Common myeloid progenitor, CD34-positive (primary cell): ENCODE data around the gene KCNN1.
A peak's percentile ranks its signal among the peaks of the same experiment; 100 is the strongest.

Experiments
- CTCF ChIA-PET: fragments of 350-600 bp; sonication (Branson Sonifier 250); formaldehyde crosslinking; loops from one replicate; lab custom pipeline; 2021; ENCODE audit warnings: antibody characterized with exemption; lab: Charles Lee
- POLR2A ChIA-PET: fragments of 350-600 bp; sonication (Branson Sonifier 250); formaldehyde crosslinking; loops from one replicate; lab custom pipeline; 2021; ENCODE audit warnings: antibody characterized with exemption; lab: Charles Lee
- DNase-seq, 3 donors: peaks; one replicate each; pipeline versions ENCODE4 v3.0.0 to v3.0.0-alpha.2; 2013
- H3K27ac ChIP-seq, 2 experiments: 1 replicate in 1 of 2; 2 replicates in 1 of 2; pipeline ENCODE4 v1.7.0; 2013; ENCODE audit warnings: inconsistent platforms in 2 of 2, low read length in 2 of 2, mild to moderate bottlenecking in 2 of 2, low read depth in 1 of 2, moderate library complexity in 1 of 2; ENCODE audit not compliant: severe bottlenecking in 2 of 2, insufficient read depth in 1 of 2, poor library complexity in 1 of 2
- H3K27me3 ChIP-seq, 5 experiments: replicated peaks in 2 of 5; 1 replicate in 3 of 5; 2 replicates in 2 of 5; pipeline versions ENCODE4 v1.6.1 to v1.7.0; 2013; ENCODE audit warnings: low read length in 4 of 5, mild to moderate bottlenecking in 2 of 5, moderate library complexity in 2 of 5, inconsistent platforms in 1 of 5; ENCODE audit not compliant: insufficient read depth in 5 of 5, control insufficient read depth in 4 of 5
- H3K36me3 ChIP-seq, 4 experiments: 1 replicate in 2 of 4; 2 replicates in 2 of 4; pipeline versions ENCODE4 v1.6.1 to v1.7.0; 2013; ENCODE audit warnings: low read length in 3 of 4, control low read depth in 1 of 4, mild to moderate bottlenecking in 1 of 4; ENCODE audit not compliant: control insufficient read depth in 4 of 4, insufficient read depth in 4 of 4
- H3K4me1 ChIP-seq, 4 experiments: 1 replicate in 3 of 4; 2 replicates in 1 of 4; pipeline versions ENCODE4 v1.6.1 to v1.7.1; 2013; ENCODE audit warnings: low read length in 3 of 4, mild to moderate bottlenecking in 3 of 4, control low read depth in 1 of 4, inconsistent platforms in 1 of 4, moderate library complexity in 1 of 4; ENCODE audit not compliant: control insufficient read depth in 4 of 4, insufficient read depth in 4 of 4; ENCODE audit errors: control extremely low read depth in 1 of 4
- H3K4me3 ChIP-seq, 7 experiments: 1 replicate in 4 of 7; 2 replicates in 3 of 7; pipeline versions ENCODE4 v1.5.1 to v1.7.0; 2013; ENCODE audit warnings: mild to moderate bottlenecking in 7 of 7, low read length in 6 of 7, moderate library complexity in 6 of 7, inconsistent platforms in 2 of 7, low read depth in 2 of 7, control low read depth in 1 of 7; ENCODE audit not compliant: insufficient read depth in 4 of 7, control insufficient read depth in 1 of 7; ENCODE audit errors: extremely low read depth in 1 of 7
- H3K9me3 ChIP-seq, 5 experiments: 1 replicate in 4 of 5; 2 replicates in 1 of 5; pipeline versions ENCODE4 v1.6.1 to v1.7.1; 2013; ENCODE audit warnings: low read length in 4 of 5, mild to moderate bottlenecking in 2 of 5, inconsistent platforms in 1 of 5, low read depth in 1 of 5, moderate library complexity in 1 of 5; ENCODE audit not compliant: control insufficient read depth in 4 of 5, insufficient read depth in 2 of 5; ENCODE audit errors: control extremely low read depth in 1 of 5
- WGBS: methylation state at CpG from one replicate; pipeline ENCODE4 v1.1.5; 2013; ENCODE audit not compliant: insufficient coverage; 5-methylcytosine and 5-hydroxymethylcytosine counted together

Gene KCNN1

DNA sequence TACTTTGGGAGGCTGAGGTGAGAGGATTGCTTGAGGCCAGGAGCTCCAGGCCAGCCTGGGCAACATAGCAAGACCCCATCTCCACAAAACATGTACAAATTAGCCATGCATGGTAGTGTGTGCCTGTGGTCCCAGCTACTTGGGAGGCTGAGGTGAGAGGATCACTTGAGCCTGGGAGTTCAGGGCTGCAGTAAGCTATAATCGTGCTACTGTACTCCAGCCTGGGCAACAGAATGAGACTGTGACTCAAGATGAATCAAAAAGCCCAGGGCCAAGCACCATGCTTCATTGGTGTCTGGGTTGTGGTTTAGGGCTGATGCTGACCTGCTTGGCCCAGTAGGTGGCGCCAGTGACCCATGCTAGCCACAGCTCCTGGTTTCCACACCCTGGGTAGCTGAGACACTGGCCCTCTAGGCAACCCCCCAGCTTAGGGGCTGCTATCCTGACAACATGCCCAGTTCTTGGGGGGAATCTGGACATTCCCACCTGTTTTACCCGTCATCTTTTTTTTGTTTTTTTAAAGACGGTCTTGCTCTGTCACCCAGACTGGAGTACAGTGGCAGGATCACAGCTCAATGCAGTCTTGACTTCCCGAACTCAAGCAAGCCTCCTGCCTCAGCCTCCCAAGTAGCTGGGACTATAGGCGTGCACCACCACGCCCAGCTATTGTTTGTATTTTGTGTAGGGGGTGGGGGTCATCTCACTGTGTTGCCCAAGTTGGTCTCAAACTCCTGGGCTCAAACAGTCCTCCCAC is 28.6 kb upstream of the KCNN1 start:
- CTCF ChIA-PET = interaction anchor here (0.6 to 9.6 kb wide), 23 partner anchors 8 to 538 kb away, joined by 3 to 209 read pairs (median 4); partner anchors contain the start of genes ARRDC2 and RPL18A
- Histone ChIP-seq H3K36me3 (peaks cover 0 to 36% (median 13%) of the 10 kb centered on the region in 4 experiments), H3K27ac (no peak overlapping the region), H3K4me3 (no peak overlapping the region), H3K27me3 (no peaks in the 10 kb centered on the region), H3K9me3 (no peaks in the 10 kb centered on the region), H3K4me1 (peaks cover 2 to 7% (median 6%) of the 10 kb centered on the region in 4 experiments)
- 50% methylated on average over 5 of the region's 7 CpGs for WGBS
- peak; percentile 70 to 87 (median 78) for DNase-seq
- POLR2A ChIA-PET = interaction anchor here (0.7 kb wide), 1 partner anchor 62 kb away, joined by 3 read pairs; no protein-coding TSS in a partner anchor

DNA sequence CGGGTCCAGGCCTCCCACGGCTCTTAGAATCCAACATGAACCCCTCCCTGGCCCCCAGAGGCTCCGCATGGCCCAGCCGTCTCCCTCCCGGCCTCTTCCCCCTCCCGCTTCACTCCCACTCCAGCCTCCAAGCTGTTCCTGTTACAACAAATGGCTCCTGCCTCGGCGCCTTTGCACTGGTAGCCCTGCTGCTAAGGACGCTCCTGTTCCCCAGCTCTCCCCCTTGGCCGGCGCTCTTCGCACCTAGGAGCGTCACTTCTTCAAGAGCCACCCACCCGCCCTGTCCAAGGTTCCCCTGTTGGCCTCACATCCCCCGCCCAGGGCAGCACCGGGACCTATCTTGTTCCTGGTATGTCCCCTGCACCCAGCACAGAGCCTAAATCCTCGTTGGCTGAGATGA is 24.7 kb upstream of the KCNN1 start:
- no peak for DNase-seq
- POLR2A ChIA-PET = no interaction called here
- Histone ChIP-seq H3K27me3 (no peaks in the 10 kb centered on the region), H3K4me1 (peaks cover 0 to 6% (median 4%) of the 10 kb centered on the region in 4 experiments), H3K27ac (no peak overlapping the region), H3K4me3 (no peak overlapping the region), H3K9me3 (no peaks in the 10 kb centered on the region), H3K36me3 (peaks cover 0 to 33% (median 21%) of the 10 kb centered on the region in 4 experiments)
- CTCF ChIA-PET = interaction anchor here (1.7 to 7.5 kb wide), 3 partner anchors 9 to 59 kb away, joined by 6 to 86 read pairs (median 35); partner anchors contain the start of gene CCDC124
- 97% methylated on average over 15 of the region's 17 CpGs for WGBS

DNA sequence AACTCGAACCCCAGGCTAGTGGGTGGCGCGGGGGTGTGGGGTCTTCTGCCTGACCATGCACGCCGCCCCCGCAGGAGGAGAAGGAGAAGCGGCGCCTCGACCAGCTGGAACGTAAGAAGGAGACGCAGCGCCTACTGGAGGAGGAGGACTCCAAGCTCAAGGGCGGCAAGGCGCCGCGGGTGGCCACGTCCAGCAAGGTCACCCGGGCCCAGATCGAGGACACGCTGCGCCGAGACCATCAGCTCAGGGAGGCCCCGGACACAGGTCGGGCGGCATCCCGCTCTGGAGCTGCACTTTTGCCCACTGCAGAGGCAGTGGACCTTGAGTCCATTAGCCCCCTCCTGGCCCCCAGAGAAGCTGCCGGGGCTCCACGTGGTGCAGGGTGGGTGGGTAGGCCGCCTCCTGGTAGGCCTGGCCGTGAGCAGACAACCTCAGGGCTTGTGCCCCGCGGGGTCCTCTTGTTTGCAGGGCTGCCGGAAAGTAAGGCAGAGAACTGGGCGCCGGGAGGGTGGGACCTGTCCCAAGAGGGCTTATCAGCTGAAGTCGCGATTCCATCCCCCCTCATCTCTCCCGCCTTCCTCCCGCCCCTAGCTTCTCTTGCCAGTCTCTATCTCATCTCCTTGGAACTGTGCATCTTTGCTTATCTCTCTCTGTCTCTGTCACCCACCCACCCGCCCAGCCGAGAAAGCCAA is 24.2 kb upstream of the KCNN1 start:
- no peak for DNase-seq
- WGBS = 98% methylated on average over 24 of the region's 41 CpGs
- Histone ChIP-seq H3K27ac (no peak overlapping the region), H3K4me1 (peaks cover 0 to 10% (median 8%) of the 10 kb centered on the region in 4 experiments), H3K27me3 (no peaks in the 10 kb centered on the region), H3K4me3 (no peak overlapping the region), H3K9me3 (no peaks in the 10 kb centered on the region), H3K36me3 (peaks cover 0 to 32% (median 19%) of the 10 kb centered on the region in 4 experiments)
- CTCF ChIA-PET = interaction anchor here (1.7 to 7.5 kb wide), 4 partner anchors 9 to 58 kb away, joined by 5 to 86 read pairs (median 20); partner anchors contain the start of gene CCDC124
- POLR2A ChIA-PET = interaction anchor here (0.5 kb wide), 1 partner anchor 57 kb away, joined by 3 read pairs; no protein-coding TSS in a partner anchor

DNA sequence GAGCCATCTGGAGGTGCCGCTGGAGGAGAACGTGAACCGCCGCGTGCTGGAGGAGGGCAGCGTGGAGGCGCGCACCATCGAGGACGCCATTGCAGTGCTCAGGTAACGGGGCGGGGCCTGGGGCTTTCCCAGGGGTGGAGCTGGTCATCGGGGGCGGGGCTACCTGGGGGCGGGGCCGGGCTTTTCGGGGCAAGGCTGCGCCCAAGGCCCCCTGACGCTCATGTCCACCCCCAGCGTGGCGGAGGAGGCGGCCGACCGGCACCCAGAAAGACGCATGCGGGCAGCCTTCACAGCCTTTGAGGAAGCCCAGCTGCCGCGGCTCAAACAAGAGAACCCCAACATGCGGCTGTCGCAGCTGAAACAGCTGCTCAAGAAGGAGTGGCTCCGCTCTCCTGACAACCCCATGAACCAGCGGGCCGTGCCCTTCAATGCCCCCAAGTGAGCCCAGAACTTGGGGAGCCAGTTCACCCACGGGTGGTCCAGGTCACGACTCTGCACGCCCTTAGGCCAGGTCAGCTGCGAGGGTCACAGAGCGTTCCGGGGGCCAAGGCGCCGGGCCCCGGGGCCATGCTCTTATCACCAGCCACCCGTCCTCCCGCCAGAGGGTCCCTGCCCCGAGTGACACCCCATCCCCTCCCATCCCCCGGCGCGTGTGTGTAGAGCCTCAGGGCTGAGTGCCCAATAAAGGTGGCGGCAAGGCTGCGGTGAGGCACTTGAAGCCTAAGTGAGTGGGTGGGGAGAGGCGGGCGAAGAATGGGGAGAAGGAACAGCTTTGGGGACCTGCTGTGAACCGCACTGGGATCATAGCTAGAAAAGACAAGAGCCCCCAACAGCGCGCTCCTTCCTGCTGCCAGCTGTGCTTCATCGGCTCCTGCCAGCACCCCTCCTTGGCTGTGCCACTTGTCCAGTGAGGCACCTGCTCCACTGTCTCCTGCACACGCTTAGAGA is 23.4 kb upstream of the KCNN1 start:
- H3K9me3 ChIP-seq = no peaks in the 10 kb centered on the region
- H3K4me1 ChIP-seq = peaks cover 0 to 12% (median 10%) of the 10 kb centered on the region in 4 experiments
- H3K4me3 ChIP-seq = no peak overlapping the region
- DNase-seq = no peak
- H3K27ac ChIP-seq = no peak overlapping the region
- CTCF ChIA-PET = interaction anchor here (1.7 to 7.5 kb wide), 4 partner anchors 10 to 58 kb away, joined by 5 to 86 read pairs (median 20); partner anchors contain the start of gene CCDC124
- POLR2A ChIA-PET = interaction anchor here (0.5 kb wide), 1 partner anchor 56 kb away, joined by 3 read pairs; no protein-coding TSS in a partner anchor
- peaks cover 0 to under 1% (median 0%) of the 10 kb centered on the region in 5 experiments for H3K27me3 ChIP-seq
- WGBS = 93% methylated on average over 39 of the region's 57 CpGs
- H3K36me3 ChIP-seq = peaks cover 0 to 32% (median 17%) of the 10 kb centered on the region in 4 experiments

DNA sequence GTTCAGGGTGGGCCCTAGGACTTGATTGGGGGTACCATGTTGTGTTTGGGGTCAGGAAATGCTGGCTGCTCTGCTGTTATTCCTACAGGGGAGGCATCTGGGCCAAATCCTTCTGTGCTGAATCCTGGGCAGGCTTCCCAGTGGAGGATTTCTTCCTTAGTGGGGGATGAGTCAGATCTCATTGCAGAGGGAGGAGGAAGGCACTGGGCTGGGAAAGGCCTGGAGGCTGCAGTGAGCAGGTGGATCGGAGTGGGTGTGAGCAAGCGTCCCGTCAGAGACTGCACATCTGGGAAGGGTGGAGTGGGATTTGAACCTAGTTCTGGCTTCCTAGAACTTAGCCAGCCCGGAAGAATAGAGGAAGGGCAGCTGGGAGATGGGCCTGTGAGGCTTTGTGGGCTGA is 22.6 kb upstream of the KCNN1 start:
- ChIA-PET POLR2A (no interaction called here), CTCF (interaction anchor here (2.0 to 7.5 kb wide), 3 partner anchors 10 to 52 kb away, joined by 5 to 86 read pairs (median 35); partner anchors contain the start of gene CCDC124)
- DNase-seq = no peak
- Histone ChIP-seq H3K27me3 (peaks cover 0 to 8% (median 3%) of the 10 kb centered on the region in 5 experiments), H3K36me3 (peaks cover 0 to 32% (median 15%) of the 10 kb centered on the region in 4 experiments), H3K9me3 (no peaks in the 10 kb centered on the region), H3K4me3 (no peak overlapping the region), H3K27ac (no peak overlapping the region), H3K4me1 (peaks cover 0 to 19% (median 17%) of the 10 kb centered on the region in 4 experiments)
- WGBS = 93% methylated on average over 4 of the region's 4 CpGs
